Osteoblast (primary cell): ENCODE measurements around the gene ADGRV1. TPM values are rescaled to one million over a fixed set of nuclear protein-coding genes. Genes with fewer than 3 reads are reported as not detected.

Source experiments
- DNase-seq: peaks from one replicate; pipeline ENCODE4 v3.0.0; 2011; ENCODE audit warnings: low spot score, mixed read lengths; ENCODE audit not compliant: insufficient read length; ENCODE audit errors: missing footprints
- H2AFZ ChIP-seq: 2 replicates; pipeline ENCODE4 v1.6.0; 2011; ENCODE audit warnings: mild to moderate bottlenecking, low read length
- H3K27ac ChIP-seq: 2 replicates; pipeline ENCODE4 v1.5.1; 2011; ENCODE audit warnings: mild to moderate bottlenecking, low read depth, low read length, moderate library complexity
- H3K27me3 ChIP-seq: 2 replicates; pipeline ENCODE4 v1.6.0; 2012; ENCODE audit warnings: mild to moderate bottlenecking, control low read depth, inconsistent platforms, low read length, moderate library complexity; ENCODE audit not compliant: insufficient read depth
- H3K36me3 ChIP-seq: 2 replicates; pipeline ENCODE4 v1.5.1; 2011; ENCODE audit warnings: mild to moderate bottlenecking, low read length, control low read depth, moderate library complexity; ENCODE audit not compliant: insufficient read depth
- H3K4me1 ChIP-seq: 2 replicates; pipeline ENCODE4 v1.5.1; 2011; ENCODE audit warnings: mild to moderate bottlenecking, low read length, control low read depth, moderate library complexity; ENCODE audit not compliant: insufficient read depth
- H3K4me2 ChIP-seq: 2 replicates; pipeline ENCODE4 v1.6.0; 2011; ENCODE audit warnings: mild to moderate bottlenecking, low read length; ENCODE audit not compliant: insufficient read depth
- H3K4me3 ChIP-seq: fragments of 200-600 bp; sonication (generic); 3 replicates; pipeline ENCODE4 v1.5.1; 2012; ENCODE audit warnings: mild to moderate bottlenecking, low read length, inconsistent platforms; ENCODE audit not compliant: insufficient read depth
- H3K79me2 ChIP-seq: 2 replicates; pipeline ENCODE4 v1.6.0; 2012; ENCODE audit warnings: mild to moderate bottlenecking, low read length, control low read depth, inconsistent platforms; ENCODE audit not compliant: insufficient read depth
- H3K9me3 ChIP-seq: 2 replicates; pipeline ENCODE4 v1.5.1; 2011; ENCODE audit warnings: low read depth, low read length, control low read depth
- H4K20me1 ChIP-seq: 2 replicates; pipeline ENCODE4 v1.6.0; 2012; ENCODE audit warnings: mild to moderate bottlenecking, low read length, control low read depth; ENCODE audit not compliant: insufficient read depth
- CTCF ChIP-seq: IDR thresholded peaks from 2 replicates; pipeline ENCODE4 v1.5.1; 2011; ENCODE audit warnings: mild to moderate bottlenecking, low read depth, low read length, moderate library complexity; ENCODE audit errors: extremely low read depth
- total RNA-seq: library from RNA; depleted of rRNA; stranded (reverse); fragments of >200 nt; gene quantifications from 2 replicates; pipeline ENCODE4 v1.2.3, GENCODE V29; 2012

ADGRV1 gene
- total RNA-seq, 1 donor: under 0.01 TPM

GRCh38 chr5:91143840-91144239, 585.2 kb downstream of the ADGRV1 start:
- Histone ChIP-seq H3K79me2 (no peaks in the 10 kb centered on the region), H3K27ac (no peak overlapping the region), H3K36me3 (no peaks in the 10 kb centered on the region), H3K4me1 (peaks cover 4% of the 10 kb centered on the region), H3K9me3 (no peaks in the 10 kb centered on the region), H3K4me3 (no peak overlapping the region), H3K27me3 (no peaks in the 10 kb centered on the region), H2AFZ (no peak overlapping the region), H3K4me2 (no peak overlapping the region), H4K20me1 (no peaks in the 10 kb centered on the region)
- TF ChIP-seq CTCF: no peak
- DNase-seq: no peak

GRCh38 chr5:91144491-91145332, 586.1 kb downstream of the ADGRV1 start:
- Histone ChIP-seq H2AFZ (peak overlapping the region; percentile 71), H4K20me1 (no peaks in the 10 kb centered on the region), H3K9me3 (no peaks in the 10 kb centered on the region), H3K27ac (no peak overlapping the region), H3K79me2 (no peaks in the 10 kb centered on the region), H3K4me2 (peak overlapping the region; percentile 44), H3K4me1 (peaks cover 4% of the 10 kb centered on the region), H3K4me3 (peak overlapping the region; percentile 28), H3K27me3 (no peaks in the 10 kb centered on the region), H3K36me3 (no peaks in the 10 kb centered on the region)
- DNase-seq: no peak
- no peak for TF ChIP-seq CTCF

GRCh38 chr5:91145333-91145620, 586.7 kb downstream of the ADGRV1 start:
- DNase-seq: no peak

More at GRCh38 chr5:91145333-91145620, 586.7 kb downstream of the ADGRV1 start:
- H3K9me3 ChIP-seq: no peaks in the 10 kb centered on the region
- no peaks in the 10 kb centered on the region for H3K27me3 ChIP-seq
- peak overlapping the region; percentile 44 for H3K4me2 ChIP-seq
- H3K4me1 ChIP-seq: peaks cover 4% of the 10 kb centered on the region
- H3K4me3 ChIP-seq: no peak overlapping the region
- H4K20me1 ChIP-seq: no peaks in the 10 kb centered on the region
- H2AFZ ChIP-seq: peak overlapping the region; percentile 71
- no peak for TF ChIP-seq CTCF
- no peaks in the 10 kb centered on the region for H3K79me2 ChIP-seq
- H3K27ac ChIP-seq: no peak overlapping the region
- no peaks in the 10 kb centered on the region for H3K36me3 ChIP-seq
